IMR-90 (cell line): Measurements from ENCODE around the gene PDLIM5. TPM values are rescaled to one million over a fixed set of nuclear protein-coding genes. Genes with fewer than 3 reads are reported as not detected.

Experiments
- polyA plus RNA-seq, 3 experiments: library from polyadenylated mRNA; depleted of rRNA; stranded (reverse); fragments of >200 nt; gene quantifications; 2 replicates each; pipeline ENCODE4 v1.2.3, GENCODE V29; 2012; ENCODE audit warnings: low replicate concordance in 1 of 3
- total RNA-seq: library from RNA; depleted of rRNA; stranded (reverse); fragments of >200 nt; gene quantifications from 2 replicates; pipeline ENCODE4 v1.2.3, GENCODE V29; 2012; rRNA removed

The PDLIM5 gene
- total and polyA plus RNA-seq, 2 of the 4 experiments (the other 2 are of a cell fraction) = 96.5 to 188 TPM

Other genes with a start within 250 kb of the PDLIM5 start
- 35.3 and 45.3 TPM in 2 replicates for gene SMARCAD1, start 244.1 kb upstream of the PDLIM5 start, total RNA-seq
- 10.5 and 12.3 TPM in 2 replicates for gene SMARCAD1, start 244.1 kb upstream of the PDLIM5 start, polyA plus RNA-seq (2012; rRNA removed)
- gene HPGDS, start 109.1 kb upstream of the PDLIM5 start, total RNA-seq = not detected in 2 replicates
- not detected in 2 replicates for gene HPGDS, start 109.1 kb upstream of the PDLIM5 start, polyA plus RNA-seq (2012; rRNA removed)